Neural progenitor cell (in vitro differentiated cells): ENCODE measurements around the gene KCNB1.

ENCODE experiments used
- EZH2 ChIP-seq: fragments of 200-600 bp; sonication (generic); IDR thresholded peaks from 2 replicates; pipeline ENCODE4 v1.6.1; 2017; ENCODE audit warnings: antibody characterized with exemption, mild to moderate bottlenecking, moderate library complexity
- TF ChIP-seq, protein P1 (sequence below): fragments of 200-600 bp; sonication (generic); IDR thresholded peaks from 2 replicates; pipeline ENCODE4 v1.5.1; 2017; ENCODE audit warnings: antibody characterized with exemption, mild to moderate bottlenecking

DNA sequence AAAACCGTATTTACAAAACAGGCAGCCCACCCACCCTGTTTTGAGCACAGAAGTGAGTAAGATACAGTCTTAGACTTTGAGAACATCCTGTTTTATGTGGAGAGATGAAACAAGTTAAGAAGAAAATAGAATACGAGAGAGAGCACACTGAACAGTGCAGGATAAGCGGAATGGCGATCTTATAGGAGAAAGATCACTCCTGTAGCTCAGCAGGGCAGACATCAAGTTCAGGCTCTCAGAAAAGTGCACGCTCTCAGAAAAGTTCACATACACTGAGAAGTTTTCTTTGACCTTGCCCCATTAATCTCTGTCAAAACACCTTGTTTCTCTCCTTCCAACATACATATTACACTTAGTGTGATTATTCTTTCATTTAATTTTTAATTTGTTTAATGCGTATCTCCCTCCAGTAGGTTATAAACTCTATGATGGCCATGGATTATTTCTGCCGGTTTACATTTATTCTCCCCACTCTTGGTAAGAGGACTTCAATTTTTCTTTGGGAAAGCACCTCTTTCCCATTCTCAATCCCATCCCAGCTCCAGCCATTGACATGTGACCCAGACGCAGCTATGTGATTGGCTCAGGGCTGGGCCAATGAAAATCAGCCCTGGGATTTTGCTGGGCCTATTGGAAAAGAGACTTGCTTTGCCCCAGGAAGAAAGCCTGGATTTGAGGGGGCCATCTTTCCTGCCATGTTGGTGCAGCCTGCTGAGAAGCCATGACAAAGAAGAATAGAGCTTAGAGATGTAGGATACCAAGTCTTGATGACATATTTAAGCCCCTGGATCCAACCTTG, 16.2 kb downstream of the KCNB1 start:
- TF ChIP-seq, protein P1, sequence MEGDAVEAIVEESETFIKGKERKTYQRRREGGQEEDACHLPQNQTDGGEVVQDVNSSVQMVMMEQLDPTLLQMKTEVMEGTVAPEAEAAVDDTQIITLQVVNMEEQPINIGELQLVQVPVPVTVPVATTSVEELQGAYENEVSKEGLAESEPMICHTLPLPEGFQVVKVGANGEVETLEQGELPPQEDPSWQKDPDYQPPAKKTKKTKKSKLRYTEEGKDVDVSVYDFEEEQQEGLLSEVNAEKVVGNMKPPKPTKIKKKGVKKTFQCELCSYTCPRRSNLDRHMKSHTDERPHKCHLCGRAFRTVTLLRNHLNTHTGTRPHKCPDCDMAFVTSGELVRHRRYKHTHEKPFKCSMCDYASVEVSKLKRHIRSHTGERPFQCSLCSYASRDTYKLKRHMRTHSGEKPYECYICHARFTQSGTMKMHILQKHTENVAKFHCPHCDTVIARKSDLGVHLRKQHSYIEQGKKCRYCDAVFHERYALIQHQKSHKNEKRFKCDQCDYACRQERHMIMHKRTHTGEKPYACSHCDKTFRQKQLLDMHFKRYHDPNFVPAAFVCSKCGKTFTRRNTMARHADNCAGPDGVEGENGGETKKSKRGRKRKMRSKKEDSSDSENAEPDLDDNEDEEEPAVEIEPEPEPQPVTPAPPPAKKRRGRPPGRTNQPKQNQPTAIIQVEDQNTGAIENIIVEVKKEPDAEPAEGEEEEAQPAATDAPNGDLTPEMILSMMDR = no peak
- TF ChIP-seq EZH2 = no peak
